Suprapubic skin (tissue), 4 donors: ENCODE results near the gene LAX1. TPM values are rescaled to one million over a fixed set of nuclear protein-coding genes. Genes with fewer than 3 reads are reported as not detected.

Experiments
- DNase-seq, 2 donors: peaks; one replicate each; pipeline ENCODE4 v3.0.0-alpha.2; 2019; ENCODE audit warnings: low spot score in 2 of 2
- H3K27ac ChIP-seq: fragments of 200-600 bp; sonication (generic); one replicate; pipeline ENCODE4 v1.5.1; 2019
- H3K27me3 ChIP-seq: fragments of 200-600 bp; sonication (generic); one replicate; pipeline ENCODE4 v1.5.1; 2019
- H3K36me3 ChIP-seq: fragments of 200-600 bp; sonication (generic); one replicate; pipeline ENCODE4 v1.5.1; 2019
- H3K4me1 ChIP-seq: fragments of 200-600 bp; sonication (generic); one replicate; pipeline ENCODE4 v1.5.1; 2019
- H3K4me3 ChIP-seq: fragments of 200-600 bp; sonication (generic); one replicate; pipeline ENCODE4 v1.5.1; 2019; ENCODE audit warnings: mild to moderate bottlenecking
- H3K9me3 ChIP-seq: fragments of 200-600 bp; sonication (generic); one replicate; pipeline ENCODE4 v1.5.1; 2019
- EP300 ChIP-seq: sonication (generic); formaldehyde crosslinking; IDR thresholded peaks from one replicate; pipeline ENCODE4 v1.6.1; 2017; ENCODE audit warnings: antibody characterized with exemption
- POLR2A ChIP-seq, 2 donors: fragments of 450-650 bp; IDR thresholded peaks; one replicate each; pipeline ENCODE4 v1.6.1; 2017; ENCODE audit warnings: antibody characterized with exemption in 2 of 2, mild to moderate bottlenecking in 2 of 2, moderate library complexity in 2 of 2
- POLR2AphosphoS5 ChIP-seq, 3 donors: sonication (generic); formaldehyde crosslinking; IDR thresholded peaks; one replicate each; pipeline ENCODE4 v1.6.1; 2017; ENCODE audit warnings: antibody characterized with exemption in 3 of 3
- WGBS: methylation state at CpG from one replicate; pipeline ENCODE4 v1.1.5; 2018; 5-methylcytosine and 5-hydroxymethylcytosine counted together
- total RNA-seq, 4 donors: library from RNA; depleted of rRNA; stranded (reverse); fragments of >200 nt; gene quantifications; one replicate each; pipeline ENCODE4 v1.1.0, GENCODE V29; 2016
- TF ChIP-seq, protein P1 (sequence below), 2 donors: fragments of 200-600 bp in 1 of 2; fragments of 450-650 bp in 1 of 2; sonication (generic) in 1 of 2; IDR thresholded peaks; one replicate each; pipeline ENCODE4 v1.5.1; 2016 to 2019; ENCODE audit warnings: antibody characterized with exemption in 2 of 2, mild to moderate bottlenecking in 1 of 2, moderate library complexity in 1 of 2

The LAX1 gene
- total RNA-seq, 4 donors from 2014 or later, result 0.25 to 0.97 (median 0.45) TPM; not detected in 1

DNA sequence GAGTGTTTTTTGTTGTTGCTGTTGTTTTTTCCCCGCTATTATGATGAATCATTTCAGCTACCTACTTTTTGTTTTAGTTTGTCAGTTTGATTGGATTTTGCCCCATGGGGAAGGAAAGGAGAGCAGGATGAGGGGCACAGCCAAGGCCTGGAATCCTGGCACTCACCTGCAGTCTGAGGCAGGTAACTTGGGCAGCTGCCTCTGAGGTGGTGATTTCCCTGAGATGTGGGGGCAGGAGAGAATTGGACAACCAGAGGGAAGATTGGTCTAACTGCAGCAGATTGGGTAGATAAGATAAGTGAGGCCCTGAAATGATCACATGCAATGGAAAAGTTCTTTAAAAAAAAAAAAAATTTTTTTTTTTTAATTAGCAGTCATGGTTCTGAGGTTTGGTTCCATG is 1.5 kb upstream of the LAX1 start:
- H3K4me3 ChIP-seq, result no peak overlapping the region
- TF ChIP-seq POLR2A (IDR thresholded peaks at IDR 0.05), result no peak
- TF ChIP-seq EP300, result no peak
- no peak for TF ChIP-seq POLR2AphosphoS5 (IDR thresholded peaks at IDR 0.05)
- TF ChIP-seq, protein P1, sequence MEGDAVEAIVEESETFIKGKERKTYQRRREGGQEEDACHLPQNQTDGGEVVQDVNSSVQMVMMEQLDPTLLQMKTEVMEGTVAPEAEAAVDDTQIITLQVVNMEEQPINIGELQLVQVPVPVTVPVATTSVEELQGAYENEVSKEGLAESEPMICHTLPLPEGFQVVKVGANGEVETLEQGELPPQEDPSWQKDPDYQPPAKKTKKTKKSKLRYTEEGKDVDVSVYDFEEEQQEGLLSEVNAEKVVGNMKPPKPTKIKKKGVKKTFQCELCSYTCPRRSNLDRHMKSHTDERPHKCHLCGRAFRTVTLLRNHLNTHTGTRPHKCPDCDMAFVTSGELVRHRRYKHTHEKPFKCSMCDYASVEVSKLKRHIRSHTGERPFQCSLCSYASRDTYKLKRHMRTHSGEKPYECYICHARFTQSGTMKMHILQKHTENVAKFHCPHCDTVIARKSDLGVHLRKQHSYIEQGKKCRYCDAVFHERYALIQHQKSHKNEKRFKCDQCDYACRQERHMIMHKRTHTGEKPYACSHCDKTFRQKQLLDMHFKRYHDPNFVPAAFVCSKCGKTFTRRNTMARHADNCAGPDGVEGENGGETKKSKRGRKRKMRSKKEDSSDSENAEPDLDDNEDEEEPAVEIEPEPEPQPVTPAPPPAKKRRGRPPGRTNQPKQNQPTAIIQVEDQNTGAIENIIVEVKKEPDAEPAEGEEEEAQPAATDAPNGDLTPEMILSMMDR (IDR thresholded peaks at IDR 0.05), result no peak
- H3K36me3 ChIP-seq, result no peaks in the 10 kb centered on the region
- no peak for DNase-seq
- no peaks in the 10 kb centered on the region for H3K9me3 ChIP-seq
- H3K27me3 ChIP-seq, result no peaks in the 10 kb centered on the region
- WGBS, result 79% methylated on average over 1 of the region's 1 CpG
- H3K27ac ChIP-seq, result no peak overlapping the region
- peaks cover 3% of the 10 kb centered on the region for H3K4me1 ChIP-seq

DNA sequence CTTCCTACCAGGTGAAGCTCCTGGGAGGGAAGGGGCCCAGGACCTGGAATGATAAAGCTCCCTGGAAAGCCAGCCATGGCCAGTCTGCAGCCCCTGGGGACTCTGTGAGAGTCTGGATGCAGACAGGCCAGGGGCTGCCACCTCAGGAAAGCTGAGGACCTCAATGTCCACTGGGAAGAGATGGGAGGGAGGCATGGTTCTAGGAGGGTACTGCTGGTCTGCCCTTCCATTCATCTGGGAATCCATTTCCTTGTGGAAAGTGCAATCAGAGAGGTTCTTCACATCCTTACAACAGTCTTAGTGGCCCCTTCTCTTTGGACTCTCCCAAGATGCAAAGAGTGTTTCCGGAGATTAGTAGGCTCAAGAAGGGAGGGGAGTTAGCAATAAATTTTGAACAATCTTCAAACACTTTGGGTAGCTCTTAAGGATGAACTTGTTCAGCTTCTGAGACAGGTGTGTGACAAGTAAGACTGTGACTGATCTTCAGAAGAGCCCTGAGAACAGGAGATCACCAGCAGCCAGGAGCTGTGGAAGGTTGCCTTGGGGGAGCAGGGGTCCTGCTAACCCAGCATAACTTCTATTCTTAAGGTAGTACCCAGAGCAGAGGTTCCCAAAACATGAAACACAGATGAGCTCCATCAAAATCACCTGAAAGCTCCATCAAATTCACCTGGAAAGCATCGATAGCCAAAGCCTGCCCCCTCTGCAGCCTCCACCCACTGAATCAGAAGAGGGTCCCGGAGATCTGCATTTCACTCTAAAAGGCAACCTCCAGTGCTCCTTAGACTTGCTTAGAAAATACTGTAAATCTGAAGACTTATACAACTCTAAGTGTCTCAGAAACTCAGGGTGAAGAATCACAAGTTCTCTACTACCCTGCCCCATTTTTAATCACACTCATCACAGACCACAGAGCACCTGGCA is 616 bp upstream of the LAX1 start:
- Histone ChIP-seq H3K36me3 (no peaks in the 10 kb centered on the region), H3K27me3 (no peaks in the 10 kb centered on the region), H3K4me1 (peaks cover 12% of the 10 kb centered on the region), H3K27ac (peak overlapping the region; percentile 36), H3K9me3 (no peaks in the 10 kb centered on the region), H3K4me3 (no peak overlapping the region)
- TF ChIP-seq, protein P1 (IDR thresholded peaks at IDR 0.05), result no peak
- TF ChIP-seq POLR2AphosphoS5 (IDR thresholded peaks at IDR 0.05) (no peak), POLR2A (IDR thresholded peaks at IDR 0.05) (no peak), EP300 (no peak)
- 89% methylated on average over 3 of the region's 3 CpGs for WGBS
- no peak for DNase-seq

DNA sequence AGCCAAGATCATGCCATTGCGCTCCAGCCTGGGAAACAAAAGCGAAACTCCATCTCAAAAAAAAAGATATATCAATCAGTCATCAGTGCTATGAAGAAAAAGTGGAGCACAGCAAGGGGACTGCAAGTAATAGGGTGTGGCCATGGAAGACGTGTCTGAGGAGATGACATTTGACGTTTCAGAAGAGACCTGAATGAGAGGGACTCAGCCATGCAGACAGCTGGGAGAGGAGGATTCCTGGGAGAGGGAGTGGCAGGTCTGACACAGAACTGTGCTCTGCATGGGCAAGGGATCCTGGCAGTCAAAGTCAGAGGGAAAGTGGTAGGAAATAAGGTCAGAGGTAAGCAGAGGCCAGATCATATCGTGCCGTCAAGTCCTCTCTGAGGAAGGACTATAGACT is 3.3 kb downstream of the LAX1 start:
- TF ChIP-seq POLR2AphosphoS5 (IDR thresholded peaks at IDR 0.05) (no peak), POLR2A (IDR thresholded peaks at IDR 0.05) (no peak), EP300 (no peak)
- TF ChIP-seq, protein P1 (IDR thresholded peaks at IDR 0.05), result no peak
- Histone ChIP-seq H3K9me3 (no peaks in the 10 kb centered on the region), H3K4me1 (peaks cover 22% of the 10 kb centered on the region), H3K27ac (peak overlapping the region; percentile 68), H3K36me3 (no peaks in the 10 kb centered on the region), H3K4me3 (no peak overlapping the region), H3K27me3 (no peaks in the 10 kb centered on the region)
- DNase-seq, result no peak
- WGBS, result 61% methylated on average over 6 of the region's 6 CpGs

DNA sequence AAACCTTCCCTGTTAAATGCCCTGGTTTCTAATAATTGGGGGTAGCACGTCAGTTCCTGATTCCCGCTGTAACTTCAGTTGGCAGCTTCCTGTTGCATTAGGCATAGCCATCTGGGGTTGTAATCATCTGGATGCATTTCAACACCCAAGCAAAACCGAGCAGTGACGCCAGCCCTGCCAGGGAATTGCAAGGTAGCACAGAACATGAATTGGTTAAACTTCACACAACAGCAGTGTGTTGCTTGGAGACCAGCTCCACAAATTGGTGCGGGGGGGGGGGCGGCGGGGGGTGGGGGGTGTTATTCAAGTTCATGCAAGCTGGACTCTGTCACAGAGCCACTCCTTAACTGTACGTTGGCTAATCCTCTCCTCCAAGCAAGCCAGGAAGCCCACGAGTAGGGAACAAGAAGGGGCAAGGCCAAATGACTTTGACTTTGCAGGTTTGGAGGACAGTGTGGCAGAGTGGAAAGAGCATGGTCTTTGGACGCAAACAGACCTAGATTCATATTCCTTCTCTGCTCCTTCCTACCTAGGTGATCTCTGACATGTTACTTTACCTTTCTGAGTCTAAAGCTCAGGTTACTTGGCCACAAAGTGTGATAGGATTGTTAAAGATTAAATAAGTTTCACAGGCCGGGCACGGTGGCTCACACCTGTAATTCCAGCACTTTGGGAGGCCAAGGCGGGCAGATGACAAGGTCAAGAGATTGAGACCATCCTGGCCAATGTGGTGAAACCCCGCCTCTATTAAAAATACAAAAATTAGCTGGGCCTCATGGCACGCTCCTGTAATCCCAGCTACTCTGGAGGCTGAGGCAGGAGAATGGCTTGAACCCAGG is 4.7 kb downstream of the LAX1 start:
- TF ChIP-seq POLR2A (IDR thresholded peaks at IDR 0.05), result no peak
- TF ChIP-seq, protein P1 (IDR thresholded peaks at IDR 0.05), result no peak
- TF ChIP-seq EP300, result no peak
- peak in 1 of 3 donors; percentile 90 for TF ChIP-seq POLR2AphosphoS5 (IDR thresholded peaks at IDR 0.05)
- Histone ChIP-seq H3K27ac (peak overlapping the region; percentile 68), H3K4me1 (peaks cover 22% of the 10 kb centered on the region), H3K9me3 (no peaks in the 10 kb centered on the region), H3K36me3 (no peaks in the 10 kb centered on the region), H3K4me3 (peak overlapping the region; percentile 17), H3K27me3 (no peaks in the 10 kb centered on the region)
- peak; percentile 88 to 92 for DNase-seq
- 39% methylated on average over 14 of the region's 15 CpGs for WGBS

DNA sequence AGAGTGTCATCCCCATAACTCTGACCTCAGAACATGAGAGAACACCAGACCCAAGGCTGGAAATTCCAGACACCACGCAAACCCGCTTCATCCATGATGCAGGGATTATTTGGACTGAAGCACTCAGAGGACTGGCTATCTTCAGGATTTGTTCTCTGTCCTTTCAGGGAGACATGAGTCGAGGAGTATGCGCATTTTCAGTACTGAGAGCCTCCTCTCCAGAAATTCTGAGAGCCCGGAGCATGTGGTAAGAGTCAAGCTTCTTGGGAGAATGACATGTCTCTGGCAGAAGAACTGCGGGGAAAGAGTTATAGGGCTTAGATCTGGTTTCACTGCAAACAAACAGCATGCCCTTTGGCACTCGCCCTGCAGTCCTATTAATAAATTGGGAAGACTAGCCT is 6.9 kb downstream of the LAX1 start:
- Histone ChIP-seq H3K4me1 (peaks cover 22% of the 10 kb centered on the region), H3K4me3 (no peak overlapping the region), H3K9me3 (no peaks in the 10 kb centered on the region), H3K36me3 (no peaks in the 10 kb centered on the region), H3K27ac (no peak overlapping the region), H3K27me3 (no peaks in the 10 kb centered on the region)
- WGBS, result 49% methylated on average over 7 of the region's 7 CpGs
- DNase-seq, result no peak
- no peak for TF ChIP-seq POLR2AphosphoS5 (IDR thresholded peaks at IDR 0.05)
- no peak for TF ChIP-seq POLR2A (IDR thresholded peaks at IDR 0.05)
- TF ChIP-seq, protein P1 (IDR thresholded peaks at IDR 0.05), result no peak
- no peak for TF ChIP-seq EP300
